Hematopoietic multipotent progenitor cell (in vitro differentiated cells): ENCODE data around the gene RHBG. TPM values are rescaled to one million over a fixed set of nuclear protein-coding genes. Genes with fewer than 3 reads are reported as not detected.

Experiments used
- DNase-seq, 3 donors: peaks; one replicate each; pipeline ENCODE4 v3.0.0-alpha.2; 2011 to 2015; ENCODE audit warnings: low read depth in 2 of 3, low spot score in 2 of 3
- total RNA-seq: library from RNA; depleted of rRNA; stranded (reverse); fragments of >200 nt; gene quantifications from one replicate; pipeline ENCODE4 v1.2.3, GENCODE V29; 2012

The RHBG gene
- total RNA-seq, 1 donor: not detected

DNA sequence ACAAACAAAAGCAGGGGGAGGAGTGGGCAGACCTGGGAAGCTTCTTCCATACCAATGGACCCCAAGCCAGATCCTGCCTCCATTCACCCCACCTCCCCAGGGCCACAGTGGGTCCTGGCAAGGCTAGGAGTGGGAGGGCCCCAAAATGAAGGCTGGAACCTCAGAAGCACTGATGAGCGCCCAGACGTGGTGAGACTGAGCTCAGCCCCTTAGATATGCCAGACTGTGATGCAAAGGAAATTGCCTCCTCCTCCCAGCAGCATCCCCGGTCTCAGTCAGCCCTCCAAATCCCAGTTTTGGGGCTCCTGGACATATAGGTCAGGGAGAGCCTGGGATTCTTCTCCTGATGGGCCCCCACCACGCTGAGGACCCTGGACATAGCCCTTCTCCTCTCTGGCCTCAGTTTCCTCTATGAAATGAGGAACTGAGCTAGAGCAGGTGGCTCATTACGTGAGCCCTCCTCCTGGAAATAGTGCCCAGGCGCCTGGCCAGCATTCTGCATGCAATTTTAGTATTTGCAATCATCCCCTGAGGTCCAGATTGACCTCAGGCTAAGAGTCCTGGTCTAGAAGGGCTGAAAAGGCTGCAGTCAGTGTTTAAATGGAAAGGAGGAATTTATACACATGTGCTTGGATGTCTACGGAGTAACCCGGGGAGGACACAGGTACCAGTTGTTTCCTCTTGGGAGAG lies 33.5 kb downstream of the RHBG start:
- no peak for DNase-seq

DNA sequence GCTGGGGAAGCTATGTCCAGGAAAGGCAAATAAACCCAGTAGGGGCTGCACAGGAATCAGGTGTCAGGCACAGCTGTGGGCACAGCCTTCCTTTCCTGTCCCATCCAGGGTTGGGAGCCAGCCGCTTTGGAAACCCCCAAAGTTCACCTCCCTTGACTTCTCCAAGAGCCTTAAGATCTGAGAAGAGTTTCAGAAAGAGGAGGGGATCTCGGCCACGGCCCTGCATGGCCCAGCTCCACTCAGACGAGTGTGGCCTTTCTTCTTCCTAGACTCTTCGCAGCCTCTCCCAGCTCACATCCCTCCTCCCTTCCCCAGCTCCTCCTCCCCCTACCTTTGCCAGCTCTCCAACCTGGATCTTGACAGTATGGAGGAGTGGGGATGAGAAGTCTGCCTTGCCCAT lies 36.7 kb downstream of the RHBG start:
- DNase-seq: no peak

DNA sequence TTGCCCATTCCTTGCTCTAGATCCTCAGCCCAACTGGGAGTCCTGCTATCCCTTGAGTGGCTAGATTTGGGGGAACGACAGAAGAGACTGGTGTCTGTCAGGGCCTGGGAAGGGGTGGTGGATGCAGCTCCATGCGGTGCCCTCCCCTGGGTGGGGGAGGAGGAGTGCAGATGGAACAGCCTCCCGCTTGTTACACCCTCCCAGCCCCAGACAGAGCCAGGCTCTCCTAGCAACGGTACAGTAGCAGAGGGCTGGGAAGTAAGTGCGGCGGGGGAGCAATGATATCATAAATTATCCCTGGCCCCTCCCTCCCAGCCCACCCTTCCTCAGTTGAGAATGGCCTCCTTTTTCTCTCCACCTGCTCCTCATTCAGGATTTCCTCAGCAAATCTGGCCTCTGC lies 37.2 kb downstream of the RHBG start:
- no peak for DNase-seq

DNA sequence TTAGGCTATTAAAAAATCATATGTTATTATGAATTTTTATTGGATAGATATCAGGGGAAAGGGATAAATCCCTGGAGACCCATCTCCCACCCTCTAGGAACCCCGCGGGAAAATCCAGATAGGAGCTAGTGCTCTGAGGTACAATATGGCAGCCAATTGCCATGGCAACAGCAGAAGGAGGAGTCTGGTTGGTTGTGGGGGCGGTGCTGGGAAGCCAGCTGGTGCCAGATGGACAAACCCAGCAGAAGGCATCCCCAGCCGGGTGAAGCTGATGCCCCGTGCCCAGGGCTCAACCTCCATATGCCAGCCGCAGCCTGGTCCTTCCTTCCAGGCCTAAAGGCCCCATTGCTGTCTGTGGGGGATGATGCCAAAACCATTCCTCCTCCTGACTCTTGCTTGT lies 38.3 kb downstream of the RHBG start:
- no peak for DNase-seq

DNA sequence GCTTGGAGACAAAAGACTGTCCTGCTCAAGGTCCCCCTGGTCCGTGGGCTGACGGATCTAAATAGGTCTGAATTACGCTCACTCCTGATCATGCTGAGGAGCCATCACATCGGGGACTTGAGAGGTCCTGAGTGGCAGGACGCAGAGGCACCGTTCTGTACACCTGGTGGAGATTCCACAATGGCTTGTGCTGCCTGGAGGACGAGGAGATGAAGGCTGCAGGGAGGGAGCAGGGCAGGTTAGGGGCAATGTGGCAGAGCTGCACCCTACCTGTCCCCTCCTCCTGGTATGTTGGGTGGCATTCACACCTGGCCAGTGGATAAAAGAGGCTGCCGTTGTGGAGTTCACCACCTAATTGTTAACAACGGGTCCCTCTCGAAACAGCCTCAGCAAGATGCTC lies 38.7 kb downstream of the RHBG start:
- no peak for DNase-seq

DNA sequence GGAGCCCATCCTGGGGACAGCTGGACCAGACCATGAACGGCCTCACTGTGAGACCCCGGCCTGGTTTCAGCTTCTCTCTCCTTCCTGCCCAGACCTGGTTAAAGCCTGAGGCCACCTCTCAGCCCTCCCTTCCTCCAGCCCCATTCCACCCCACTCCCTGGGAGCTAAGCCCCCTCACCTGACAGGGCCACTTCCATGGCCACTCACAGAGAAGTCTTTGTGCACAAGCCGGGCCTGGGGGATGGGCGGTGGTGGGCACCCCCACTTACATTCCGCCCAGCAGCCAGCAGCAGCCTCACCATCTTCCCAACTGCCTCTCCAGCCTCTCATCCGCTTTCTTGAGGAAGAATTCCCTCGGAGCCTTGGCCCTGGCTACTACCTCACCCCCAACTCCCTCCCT lies 40.4 kb downstream of the RHBG start:
- DNase-seq: no peak

DNA sequence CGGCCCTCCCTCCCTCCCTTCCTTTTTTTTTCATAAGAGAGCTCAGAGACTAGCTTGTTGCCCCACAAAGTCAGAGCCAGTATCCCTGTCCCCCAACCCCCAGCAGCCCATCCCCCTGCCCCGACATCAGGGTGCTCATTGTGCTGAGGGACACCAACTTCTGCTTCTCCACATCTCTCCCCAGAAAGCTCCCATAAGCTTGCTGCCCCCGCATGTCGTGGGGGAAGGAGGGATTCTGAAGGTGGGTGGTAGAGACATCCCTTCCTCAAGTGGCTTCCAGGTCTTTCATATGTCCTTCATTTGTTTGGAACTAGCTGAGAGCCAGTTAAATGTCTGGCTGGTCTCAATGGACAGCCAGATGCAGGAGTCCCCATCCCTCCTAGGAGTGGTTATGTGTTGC lies 41.2 kb downstream of the RHBG start:
- no peak for DNase-seq

DNA sequence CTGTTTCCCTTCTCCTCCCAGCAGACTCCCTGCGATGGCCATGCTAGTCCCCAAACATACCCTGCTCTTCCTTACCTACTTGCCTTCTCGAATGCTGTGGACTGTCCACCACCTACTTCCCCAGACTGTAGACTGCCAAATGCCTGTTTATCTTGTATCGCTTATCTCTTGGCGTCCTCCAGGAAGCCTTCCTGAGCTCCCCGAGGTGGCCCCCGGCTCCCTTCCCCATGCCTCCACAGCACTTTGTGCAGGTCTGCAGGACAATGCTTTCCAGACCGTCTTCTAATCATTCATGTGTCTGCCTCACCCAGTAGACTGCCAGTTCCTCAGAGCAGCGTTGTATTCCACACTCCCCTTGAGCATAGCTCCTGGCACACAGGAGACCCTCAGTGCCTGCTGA lies 41.7 kb downstream of the RHBG start:
- no peak for DNase-seq

DNA sequence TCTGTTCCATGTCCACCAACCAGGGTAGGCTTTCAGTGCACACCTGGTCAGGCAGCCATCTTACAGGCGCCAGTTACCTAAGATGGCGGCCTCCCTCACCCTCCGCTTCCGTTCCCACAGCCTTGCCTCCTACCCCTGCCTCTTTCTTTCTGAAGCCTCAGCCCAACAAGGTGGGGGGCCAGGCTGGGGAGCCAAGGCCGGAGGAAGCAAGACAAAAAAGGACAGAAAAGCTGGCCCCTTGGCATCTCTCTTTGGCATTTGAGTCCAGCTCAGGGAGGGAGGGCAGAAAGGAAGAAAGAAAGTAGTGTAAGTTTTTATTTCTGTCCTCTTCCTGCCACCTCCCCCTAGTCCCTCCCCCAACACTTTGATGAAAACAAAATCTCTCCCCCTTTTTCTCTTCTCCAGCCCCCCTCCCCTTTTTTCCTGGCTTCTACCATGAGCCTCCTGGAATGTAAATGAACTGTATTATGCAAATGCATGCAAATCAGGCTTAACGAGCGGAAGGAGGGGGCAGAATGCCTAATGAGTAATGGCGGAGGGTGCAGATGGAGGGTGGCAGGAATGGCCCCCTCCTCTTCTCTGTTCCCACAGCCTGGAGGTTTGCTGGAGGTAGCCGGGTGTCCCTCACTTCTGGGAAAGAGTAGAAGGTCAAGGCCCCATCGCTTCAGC lies 43.8 kb downstream of the RHBG start:
- DNase-seq: no peak

DNA sequence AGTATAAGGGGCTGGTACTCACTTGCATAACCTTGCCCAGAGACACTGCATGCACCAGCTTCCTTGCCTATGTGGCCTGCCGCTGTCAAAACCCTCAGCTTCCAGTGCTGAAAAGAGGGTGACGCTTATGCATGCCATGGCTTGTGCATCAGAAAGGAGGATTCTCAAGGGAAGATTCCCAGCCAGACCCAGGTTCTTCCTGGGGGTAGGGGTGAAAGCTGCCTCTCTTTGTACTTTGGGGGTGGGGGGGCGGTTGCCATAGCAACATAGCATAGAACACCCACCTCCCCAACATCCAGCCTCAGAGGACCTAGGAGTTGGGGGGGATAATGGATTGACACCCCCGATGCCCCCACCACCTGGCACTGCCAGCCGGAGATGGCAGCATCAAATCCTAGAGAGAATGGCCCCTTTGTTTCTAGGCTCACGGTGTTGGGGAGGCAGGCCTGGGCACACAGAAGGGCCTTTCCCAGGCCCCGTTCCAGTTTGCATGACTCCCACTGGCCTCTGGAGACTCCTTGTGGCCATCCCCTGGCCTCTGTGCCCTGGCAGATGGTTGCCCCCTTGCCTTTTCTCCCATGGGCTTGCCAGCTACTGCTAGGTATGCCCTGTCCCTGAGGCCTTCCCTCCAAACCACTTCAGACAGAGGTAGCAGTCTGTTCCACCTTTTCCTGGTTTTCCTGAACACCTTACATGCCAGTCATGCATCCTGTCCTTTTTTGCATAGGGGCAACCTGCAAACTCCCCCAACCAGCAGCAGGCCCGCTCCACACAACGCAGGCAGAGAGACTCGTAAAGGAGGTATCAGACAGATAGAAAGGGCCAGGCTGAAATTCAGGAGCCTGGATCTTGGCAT lies 44.6 kb downstream of the RHBG start:
- DNase-seq: no peak

DNA sequence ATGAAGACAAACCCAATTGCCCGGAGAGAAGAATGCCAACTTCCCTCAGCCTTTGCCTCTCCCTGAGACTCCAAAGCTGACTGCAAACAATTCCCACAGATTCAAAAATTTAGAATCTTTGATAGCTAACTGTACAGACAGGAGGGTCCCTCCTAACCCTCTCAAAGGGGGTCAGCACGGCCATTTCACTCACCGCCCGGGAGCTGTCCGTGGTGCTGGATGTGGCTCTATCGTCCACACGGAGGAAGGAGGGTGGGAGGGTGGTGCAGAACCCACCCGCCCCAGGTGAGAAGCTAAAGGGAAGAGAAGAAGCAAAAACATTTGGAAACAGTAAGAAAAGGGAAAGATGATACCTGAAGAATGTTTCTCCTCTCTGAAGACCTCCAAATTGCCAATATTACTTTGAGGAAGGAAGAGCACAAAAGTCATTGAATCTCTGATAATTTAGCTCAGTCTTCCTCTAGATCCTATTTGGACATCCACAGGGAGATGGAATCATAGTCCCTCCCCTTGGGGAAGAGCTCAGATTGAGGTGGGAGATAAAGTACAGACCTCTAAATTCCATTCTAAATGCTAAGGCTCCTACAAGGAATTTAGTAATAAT lies 45.6 kb downstream of the RHBG start:
- peak in 1 of 3 donors; percentile 54 for DNase-seq

DNA sequence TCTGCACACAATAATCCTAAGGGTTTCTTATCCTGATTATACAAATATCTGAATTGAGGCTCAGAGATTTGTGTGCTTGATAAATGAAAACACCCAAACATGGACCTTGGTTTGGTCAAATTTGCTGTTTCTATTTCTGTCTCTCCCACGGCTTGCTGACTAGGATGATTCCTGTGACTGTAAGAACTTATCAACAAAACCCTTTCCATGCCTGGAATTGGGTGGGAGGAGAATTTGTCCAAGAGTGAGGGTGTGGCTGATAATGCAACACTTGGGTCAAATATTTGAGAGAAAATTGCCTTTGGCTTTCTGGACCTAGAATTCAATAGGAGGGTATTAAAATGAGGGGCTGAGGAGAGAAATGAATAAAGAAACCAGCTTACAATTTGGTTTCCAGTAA lies 48.0 kb downstream of the RHBG start:
- DNase-seq: no peak

DNA sequence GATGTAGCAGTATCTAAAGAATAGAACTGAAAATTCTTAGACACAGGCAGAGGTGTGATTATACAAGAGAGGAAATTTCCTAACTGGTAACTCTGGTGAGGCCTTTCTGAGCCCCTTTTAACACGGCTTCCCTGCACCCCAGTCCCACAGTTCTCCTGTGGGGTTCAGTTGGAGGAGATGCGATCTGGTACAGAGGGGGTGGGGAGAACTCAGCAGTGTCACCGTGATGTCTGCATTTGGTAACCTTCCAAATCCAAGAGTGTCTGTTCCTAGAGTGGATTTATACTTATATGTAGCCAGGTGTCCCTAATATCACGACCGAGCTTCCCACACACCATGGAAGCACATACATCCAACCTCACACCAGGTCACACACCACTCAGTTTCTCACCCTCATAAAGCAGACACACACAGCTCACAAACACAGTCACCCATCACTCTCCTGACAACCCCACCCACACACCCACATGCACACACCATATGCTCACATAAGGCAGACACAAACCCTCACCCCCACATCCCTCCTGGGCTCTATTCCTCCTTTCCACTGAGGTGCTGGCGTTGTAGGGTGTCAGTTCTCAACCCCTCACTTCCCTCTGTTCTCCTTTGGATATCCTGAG lies 48.5 kb downstream of the RHBG start:
- no peak for DNase-seq

DNA sequence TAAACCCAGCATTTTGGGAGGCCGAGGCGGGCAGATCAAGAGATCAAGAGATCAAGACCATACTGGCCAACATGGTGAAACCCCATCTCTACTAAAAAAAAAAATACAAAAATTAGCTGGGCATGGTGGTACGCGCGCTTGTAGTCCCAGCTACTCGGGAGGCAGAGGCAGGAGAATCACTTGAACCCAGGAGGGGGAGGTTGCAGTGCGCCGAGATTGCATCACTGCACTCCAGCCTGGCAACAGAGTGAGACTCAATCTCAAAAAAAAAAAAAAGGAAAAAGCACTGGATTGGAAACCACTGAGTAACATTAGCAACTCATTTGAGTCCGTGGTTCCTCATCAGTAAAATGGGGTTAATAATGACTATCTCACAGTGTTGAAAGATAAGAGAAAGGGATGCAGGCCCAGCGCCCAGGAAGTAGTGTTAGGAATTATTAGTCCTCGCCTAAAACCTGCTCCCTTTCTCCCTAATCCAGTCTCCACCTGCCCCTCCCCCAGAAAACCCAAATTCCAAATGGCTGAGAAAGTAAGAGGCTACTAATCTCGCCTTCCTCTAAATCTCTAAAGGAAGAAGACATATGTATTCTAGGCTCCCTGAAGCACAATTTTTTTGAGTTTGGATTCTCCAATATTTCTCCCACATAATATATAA lies 49.5 kb downstream of the RHBG start:
- no peak for DNase-seq

DNA sequence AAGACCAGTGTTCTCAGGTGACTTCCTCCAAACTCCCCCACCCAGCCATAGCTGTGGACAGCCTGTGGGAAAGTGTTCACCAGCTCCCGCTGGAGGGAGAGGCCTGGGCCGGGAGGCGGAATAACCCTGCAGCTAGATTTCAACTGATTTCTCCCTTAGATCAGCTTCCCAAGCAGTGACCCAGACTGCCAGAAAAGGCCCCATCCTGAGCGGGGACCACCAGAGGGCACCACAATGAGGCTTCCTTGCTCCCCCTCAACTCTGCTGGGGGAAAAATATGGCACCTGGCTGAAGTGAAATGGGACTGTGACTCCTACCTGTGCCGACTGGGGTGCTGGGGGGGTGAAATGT lies 50.8 kb downstream of the RHBG start:
- DNase-seq: peak in 1 of 3 donors; percentile 49

DNA sequence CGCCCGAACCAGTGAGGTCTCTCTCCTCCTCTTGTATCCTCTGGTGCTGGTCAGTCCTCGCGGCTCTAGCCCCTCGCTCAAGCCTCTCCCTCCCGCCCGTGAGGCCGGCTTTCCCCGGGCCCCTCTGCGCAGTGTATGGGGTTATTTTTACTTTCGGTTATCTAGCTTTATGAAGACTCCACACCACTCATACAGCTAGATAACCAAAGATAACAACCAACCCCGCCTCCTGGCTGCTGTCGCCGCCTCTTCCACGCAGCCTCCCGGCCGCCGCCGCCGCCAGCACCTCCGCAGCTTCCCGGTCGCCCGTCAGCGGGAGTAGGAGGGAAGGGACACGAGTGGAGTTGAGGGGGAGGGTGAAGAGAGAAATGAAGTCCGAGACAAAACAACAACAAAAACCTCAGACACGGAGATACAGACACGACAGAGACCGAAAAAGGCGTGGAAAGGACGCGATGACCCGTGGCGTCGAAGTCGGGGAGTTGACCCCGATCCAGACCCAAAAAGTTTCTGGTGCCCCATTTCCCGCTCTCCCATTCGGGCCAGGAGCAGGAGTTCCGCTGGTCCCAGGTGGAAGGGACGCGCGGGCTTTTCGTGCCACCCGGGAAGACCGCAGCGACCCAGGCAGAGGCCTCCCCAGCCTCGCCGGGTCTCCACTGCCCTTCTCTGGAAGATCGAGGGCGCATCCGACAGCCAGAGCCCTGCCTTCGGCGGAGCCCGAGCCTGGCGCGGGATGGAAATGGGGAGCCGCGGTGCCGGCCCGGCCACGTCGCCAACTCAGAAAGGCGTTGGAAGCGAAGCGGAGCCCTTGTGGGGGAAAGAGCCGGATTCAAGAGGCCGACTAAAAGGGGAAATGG lies 51.4 kb downstream of the RHBG start:
- DNase-seq: no peak

DNA sequence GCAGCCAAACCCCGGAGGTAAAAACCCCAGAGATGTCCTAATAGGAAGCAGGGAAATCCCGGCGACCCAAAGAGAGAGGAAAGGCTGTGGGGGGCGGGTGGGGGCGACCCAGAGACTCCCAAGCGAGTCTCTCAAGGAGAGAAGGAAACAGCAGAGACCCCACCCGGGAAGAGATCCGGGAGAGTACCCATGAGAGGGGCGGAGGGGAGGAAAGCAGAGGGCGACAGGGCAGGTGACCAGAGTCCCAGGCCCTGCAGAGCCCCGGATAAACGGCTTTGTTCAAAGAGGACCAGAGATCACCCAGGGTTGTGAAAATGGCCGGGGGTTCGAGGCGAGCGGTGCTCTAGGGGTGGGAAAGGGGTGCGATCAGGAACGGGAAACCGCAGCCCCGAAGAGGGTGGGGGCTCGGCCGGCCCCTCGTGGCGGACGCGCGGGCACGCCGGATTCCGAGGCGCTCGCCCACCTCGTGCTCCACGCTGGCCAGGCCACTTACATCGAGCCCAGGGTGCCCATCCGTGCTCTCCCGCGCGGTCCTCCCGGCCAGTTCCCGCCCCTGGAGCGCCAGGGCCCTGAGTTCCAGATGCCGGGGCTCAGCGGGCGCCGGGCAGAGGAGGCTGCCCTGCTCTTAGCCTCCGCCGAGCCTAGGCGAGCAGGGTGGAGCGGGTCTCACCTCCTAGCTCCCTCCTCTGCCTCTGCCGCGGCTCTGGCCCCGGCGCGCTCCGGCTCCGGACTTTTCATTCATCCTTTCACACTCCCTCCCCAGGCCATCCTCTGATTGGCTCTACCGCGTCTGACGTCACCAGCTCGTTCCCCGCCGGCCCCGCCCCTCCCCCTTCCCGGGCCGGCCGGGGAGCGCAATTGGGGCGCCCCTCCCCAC lies 52.3 kb downstream of the RHBG start:
- peak in 2 of 3 donors; percentile 70 to 74 for DNase-seq

DNA sequence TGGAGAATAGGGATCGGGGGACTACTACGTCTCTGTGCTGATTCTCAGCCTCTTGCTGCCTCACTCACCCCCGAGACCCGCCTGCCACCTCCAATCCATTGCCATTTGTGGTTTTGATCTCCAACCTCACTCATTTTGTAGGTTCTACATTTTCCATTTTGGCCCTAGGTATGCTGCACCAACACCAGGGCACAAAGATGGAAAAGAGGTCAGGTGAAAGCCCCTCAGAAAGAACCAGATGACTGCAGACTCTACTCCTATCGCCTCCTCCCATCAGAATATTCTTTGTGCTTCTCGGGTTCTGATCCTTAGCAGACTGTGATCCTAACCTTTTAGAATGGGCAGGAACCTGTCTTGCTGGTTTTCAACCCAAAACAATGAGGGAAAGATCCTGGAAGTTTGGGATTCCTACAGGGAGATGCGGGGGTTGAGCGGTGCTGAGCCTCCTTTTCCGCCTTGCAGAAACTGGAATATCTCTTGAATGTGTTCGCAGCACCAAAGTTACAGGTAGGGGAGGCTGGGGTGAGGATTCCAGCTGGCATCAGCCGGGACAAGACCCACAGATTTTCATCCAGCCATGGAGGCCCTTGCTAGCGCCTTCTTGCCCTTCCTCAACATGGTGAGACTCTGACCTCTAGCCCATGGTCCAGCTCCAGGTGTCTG lies 53.1 kb downstream of the RHBG start:
- DNase-seq: no peak
